GM06990 (cell line): Measurements from ENCODE around the gene CSF1R.

Experiments
- DNase-seq: peaks from one replicate; pipeline ENCODE4 v3.0.0-alpha.2; 2011; ENCODE audit not compliant: insufficient read length; ENCODE audit errors: extremely low read depth
- H3K27me3 ChIP-seq: replicated peaks from 2 replicates; pipeline ENCODE4 v1.6.0; 2011; ENCODE audit warnings: low read length; ENCODE audit not compliant: control insufficient read depth, insufficient read depth
- H3K36me3 ChIP-seq: 2 replicates; pipeline ENCODE4 v1.5.1; 2011; ENCODE audit warnings: low read length; ENCODE audit not compliant: control insufficient read depth, insufficient read depth
- H3K4me3 ChIP-seq: replicated peaks from 2 replicates; pipeline ENCODE4 v1.5.1; 2011; ENCODE audit warnings: low read depth, mild to moderate bottlenecking, control low read depth, low read length
- CTCF ChIP-seq: IDR thresholded peaks from 2 replicates; pipeline ENCODE4 v1.5.1; 2011; ENCODE audit warnings: low read length, control low read depth, mild to moderate bottlenecking, inconsistent platforms; ENCODE audit not compliant: insufficient read depth, poor library complexity, severe bottlenecking

CSF1R gene

GRCh38 chr5:150065886-150066285, 20.5 kb downstream of the CSF1R start:
- no peak for TF ChIP-seq CTCF
- Histone ChIP-seq H3K27me3 (no peaks in the 10 kb centered on the region; the same call in none of the 2 replicates), H3K36me3 (no peaks in the 10 kb centered on the region), H3K4me3 (no peak overlapping the region)
- no peak for DNase-seq

GRCh38 chr5:150065346-150065745, 21.0 kb downstream of the CSF1R start:
- no peaks in the 10 kb centered on the region; the same call in none of the 2 replicates for H3K27me3 ChIP-seq
- H3K36me3 ChIP-seq, result no peaks in the 10 kb centered on the region
- H3K4me3 ChIP-seq, result no peak overlapping the region
- no peak for DNase-seq
- no peak for TF ChIP-seq CTCF

GRCh38 chr5:150064681-150065220, 21.6 kb downstream of the CSF1R start:
- H3K27me3 ChIP-seq, result no peaks in the 10 kb centered on the region; the same call in none of the 2 replicates
- H3K4me3 ChIP-seq, result no peak overlapping the region
- H3K36me3 ChIP-seq, result no peaks in the 10 kb centered on the region
- TF ChIP-seq CTCF, result no peak
- DNase-seq, result no peak

GRCh38 chr5:150063638-150064037, 22.7 kb downstream of the CSF1R start:
- no peak for TF ChIP-seq CTCF
- Histone ChIP-seq H3K4me3 (no peak overlapping the region), H3K36me3 (no peaks in the 10 kb centered on the region), H3K27me3 (no peaks in the 10 kb centered on the region; the same call in none of the 2 replicates)
- no peak for DNase-seq

GRCh38 chr5:150062216-150062922, 24.0 kb downstream of the CSF1R start:
- no peaks in the 10 kb centered on the region; the same call in none of the 2 replicates for H3K27me3 ChIP-seq
- H3K36me3 ChIP-seq, result no peaks in the 10 kb centered on the region
- no peak for TF ChIP-seq CTCF
- H3K4me3 ChIP-seq, result no peak overlapping the region
- no peak for DNase-seq
